ENCODE measurements around the gene DSE.

DSE gene

DNA sequence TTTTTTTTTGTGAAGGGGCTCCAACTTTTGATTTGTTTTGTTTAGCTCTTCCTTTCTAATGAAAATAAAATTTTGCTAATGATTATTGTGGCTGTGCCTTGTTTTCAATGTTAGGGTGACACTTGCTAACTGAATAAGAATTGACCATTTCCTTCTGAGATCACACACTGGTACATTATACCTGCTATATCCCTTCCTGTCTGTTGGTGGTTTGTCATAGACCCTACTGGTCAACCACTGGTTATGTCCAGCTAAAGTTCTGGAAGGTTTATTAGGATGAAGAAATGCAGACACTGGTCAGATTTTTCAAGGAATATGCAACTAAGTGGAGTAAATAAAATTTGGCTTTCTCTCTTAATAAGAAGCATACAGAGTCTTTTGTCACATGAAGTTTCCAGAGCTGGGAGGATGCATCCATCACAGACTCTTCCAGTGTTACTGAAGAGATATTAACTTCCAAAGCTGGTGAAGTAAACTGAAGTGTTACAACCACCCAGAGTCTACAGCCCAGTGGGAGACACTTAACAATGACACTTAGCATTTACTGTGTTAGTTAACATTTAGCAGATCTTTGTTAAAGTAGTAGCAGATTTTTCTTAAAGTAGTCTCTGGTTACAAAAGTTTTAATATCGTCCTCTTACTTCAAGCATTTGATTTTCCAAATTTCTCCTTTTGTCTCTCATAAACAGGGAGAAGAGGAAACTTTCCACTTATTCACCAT lies 121.0 kb downstream of the DSE start:
- DNase-seq = no peak

DNA sequence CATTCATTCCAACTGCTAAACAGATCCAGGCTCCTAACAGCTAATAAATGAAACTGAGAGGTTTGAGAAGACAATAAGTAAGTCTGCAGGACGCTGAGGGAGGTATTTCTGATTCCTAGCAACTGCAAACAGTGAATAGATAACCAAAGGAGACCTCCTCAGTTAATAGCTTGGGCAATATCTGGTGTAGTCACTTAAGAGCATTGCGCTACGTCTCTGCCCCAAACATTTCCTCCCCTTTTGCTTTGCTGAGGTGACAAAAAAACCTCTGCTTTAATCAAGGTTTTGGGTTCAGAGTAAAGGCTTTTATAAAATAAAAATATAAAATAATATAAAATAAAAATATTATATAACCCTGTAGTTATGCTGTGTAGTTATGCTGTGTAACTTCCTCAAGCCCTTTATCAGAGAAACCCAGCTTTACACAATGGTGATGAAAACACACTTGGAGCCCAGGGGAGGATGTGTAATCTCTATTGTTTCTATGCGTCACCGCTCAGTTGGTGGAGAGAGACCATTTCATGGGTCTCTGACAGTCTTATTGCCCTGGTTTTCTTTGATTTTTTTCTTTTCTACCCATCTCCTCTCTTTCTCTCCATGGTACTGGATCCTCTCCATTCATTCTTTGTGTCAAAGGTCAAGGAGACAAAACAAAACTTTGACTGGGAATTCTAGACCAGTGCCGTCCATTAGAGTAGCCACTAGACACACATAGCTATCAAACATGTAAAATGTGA lies 121.8 kb downstream of the DSE start:
- no peak for DNase-seq
